Left lung (tissue), 10 donors: ENCODE measurements around the gene INPP5A. TPM values are rescaled to one million over a fixed set of nuclear protein-coding genes. Genes with fewer than 3 reads are reported as not detected.

ENCODE experiments used
- ATAC-seq: fragments of 200-7000 bp; cut with Tn5 transposase; one replicate; pipeline ENCODE4 v1.9.1; 2020; ENCODE audit warnings: moderate library complexity
- DNase-seq, 4 donors: peaks; one replicate each; pipeline ENCODE4 v3.0.0-alpha.2; 2013 to 2020
- H3K27ac ChIP-seq, 2 donors: fragments of 200-600 bp; sonication (generic) in 1 of 2; one replicate each; pipeline versions ENCODE4 v1.5.0 to v1.8.0; 2020 to 2021
- H3K27me3 ChIP-seq, 2 donors: fragments of 200-600 bp; sonication (generic) in 1 of 2; one replicate each; pipeline versions ENCODE4 v1.5.0 to v1.8.0; 2020 to 2021
- H3K36me3 ChIP-seq, 2 donors: fragments of 200-600 bp; sonication (generic) in 1 of 2; one replicate each; pipeline versions ENCODE4 v1.5.0 to v1.8.0; 2020 to 2021
- H3K4me1 ChIP-seq, 2 donors: fragments of 200-600 bp; one replicate each; pipeline ENCODE4 v1.8.0; 2021
- H3K4me3 ChIP-seq, 2 donors: fragments of 200-600 bp; sonication (generic) in 1 of 2; one replicate each; pipeline versions ENCODE4 v1.5.0 to v1.8.0; 2020 to 2021; ENCODE audit warnings: mild to moderate bottlenecking in 1 of 2
- H3K9me3 ChIP-seq, 2 donors: fragments of 200-600 bp; sonication (generic) in 1 of 2; one replicate each; pipeline versions ENCODE4 v1.5.0 to v1.8.0; 2020 to 2021
- intact Hi-C, 2 donors: fragments of 100-400 bp; cut with DNase I; formaldehyde crosslinking; loops; one replicate each; pipeline versions ENCODE4 v1.11.2 to v1.14.2; 2022
- polyA plus RNA-seq, 6 donors: library from polyadenylated mRNA; unstranded; fragments of 120-200 nt; gene quantifications; one replicate each; pipeline ENCODE4 v1.2.1, GENCODE V29; 2013; ENCODE audit not compliant: insufficient read length in 6 of 6
- total RNA-seq, 2 donors: library from RNA; stranded (reverse); fragmentation: NEBNext Ultra II Directional; extraction: Animal tissue kit (Norgen Biotek cat#: 25700); gene quantifications; one replicate each; pipeline ENCODE4 v1.2.1, GENCODE V29; 2021
- TF ChIP-seq, protein P1 (sequence below), 2 donors: fragments of 200-600 bp; sonication (generic) in 1 of 2; IDR thresholded peaks; one replicate each; pipeline versions ENCODE4 v1.5.0 to v1.8.0; 2021; ENCODE audit warnings: antibody characterized with exemption in 2 of 2
- donor health status: DM: no; HTN: yes; CAD: no.
- donor health status: DM: no; HTN: no; CAD: no.

The INPP5A gene
- total and polyA plus RNA-seq, 8 donors, result 32.0 to 44.0 (median 36.8) TPM

DNA sequence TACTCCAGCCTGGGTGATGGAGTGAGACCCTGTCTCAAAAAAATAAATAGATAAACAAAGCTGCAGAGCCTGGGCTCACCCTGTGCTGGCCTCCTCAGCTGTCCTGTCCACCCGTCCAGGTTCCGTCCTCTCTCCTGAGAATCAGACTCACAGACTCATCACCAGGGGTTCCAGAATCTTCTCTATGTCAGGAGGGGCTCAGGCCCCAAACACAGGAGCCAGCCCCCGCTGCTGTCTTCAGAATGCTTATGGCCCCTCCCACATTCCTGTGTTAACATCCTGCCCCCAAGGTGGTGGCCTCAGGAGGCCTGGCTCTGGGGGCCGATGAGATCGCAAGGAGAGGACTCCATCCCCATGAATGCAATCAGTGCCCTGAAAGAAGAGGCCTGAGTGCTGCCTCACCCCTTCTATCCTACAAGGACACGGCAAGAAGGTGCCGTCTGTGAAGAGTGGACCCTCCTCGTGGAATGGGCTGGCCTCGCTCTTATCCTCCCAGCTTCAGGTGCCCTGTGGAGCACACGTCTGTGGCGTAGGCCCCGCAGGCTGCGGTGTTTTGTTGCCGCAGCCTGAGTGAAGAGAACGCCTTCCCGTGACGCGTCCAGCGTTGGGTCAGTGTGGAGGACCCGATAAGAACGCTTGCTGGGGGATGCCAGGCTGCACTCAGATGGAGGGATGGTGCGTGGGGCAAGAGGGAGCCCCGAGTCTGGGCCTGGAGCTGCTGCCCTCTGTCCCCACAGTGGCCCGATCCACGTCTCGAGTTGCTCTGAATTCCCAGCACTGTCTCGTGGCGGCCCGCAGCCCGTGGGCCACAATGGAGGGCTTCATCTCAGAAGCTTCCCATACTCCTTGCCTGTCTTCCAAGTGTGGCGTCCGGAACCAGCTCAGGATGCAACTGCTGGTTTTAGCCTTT lies 77.1 kb downstream of the INPP5A start:
- peaks cover 0 to 12% of the 10 kb centered on the region in 2 donors for H3K4me1 ChIP-seq
- no peak overlapping the region for H3K4me3 ChIP-seq
- H3K9me3 ChIP-seq, result peaks cover 0 to 8% of the 10 kb centered on the region in 2 donors
- H3K27me3 ChIP-seq, result no peaks in the 10 kb centered on the region
- DNase-seq (peak in 1 of 4 donors; percentile 59), ATAC-seq (no peak)
- intact Hi-C loops, result no loop called here
- peaks cover 0 to 16% of the 10 kb centered on the region in 2 donors for H3K36me3 ChIP-seq
- TF ChIP-seq, protein P1, sequence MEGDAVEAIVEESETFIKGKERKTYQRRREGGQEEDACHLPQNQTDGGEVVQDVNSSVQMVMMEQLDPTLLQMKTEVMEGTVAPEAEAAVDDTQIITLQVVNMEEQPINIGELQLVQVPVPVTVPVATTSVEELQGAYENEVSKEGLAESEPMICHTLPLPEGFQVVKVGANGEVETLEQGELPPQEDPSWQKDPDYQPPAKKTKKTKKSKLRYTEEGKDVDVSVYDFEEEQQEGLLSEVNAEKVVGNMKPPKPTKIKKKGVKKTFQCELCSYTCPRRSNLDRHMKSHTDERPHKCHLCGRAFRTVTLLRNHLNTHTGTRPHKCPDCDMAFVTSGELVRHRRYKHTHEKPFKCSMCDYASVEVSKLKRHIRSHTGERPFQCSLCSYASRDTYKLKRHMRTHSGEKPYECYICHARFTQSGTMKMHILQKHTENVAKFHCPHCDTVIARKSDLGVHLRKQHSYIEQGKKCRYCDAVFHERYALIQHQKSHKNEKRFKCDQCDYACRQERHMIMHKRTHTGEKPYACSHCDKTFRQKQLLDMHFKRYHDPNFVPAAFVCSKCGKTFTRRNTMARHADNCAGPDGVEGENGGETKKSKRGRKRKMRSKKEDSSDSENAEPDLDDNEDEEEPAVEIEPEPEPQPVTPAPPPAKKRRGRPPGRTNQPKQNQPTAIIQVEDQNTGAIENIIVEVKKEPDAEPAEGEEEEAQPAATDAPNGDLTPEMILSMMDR (IDR thresholded peaks at IDR 0.05), result no peak
- no peak overlapping the region for H3K27ac ChIP-seq

DNA sequence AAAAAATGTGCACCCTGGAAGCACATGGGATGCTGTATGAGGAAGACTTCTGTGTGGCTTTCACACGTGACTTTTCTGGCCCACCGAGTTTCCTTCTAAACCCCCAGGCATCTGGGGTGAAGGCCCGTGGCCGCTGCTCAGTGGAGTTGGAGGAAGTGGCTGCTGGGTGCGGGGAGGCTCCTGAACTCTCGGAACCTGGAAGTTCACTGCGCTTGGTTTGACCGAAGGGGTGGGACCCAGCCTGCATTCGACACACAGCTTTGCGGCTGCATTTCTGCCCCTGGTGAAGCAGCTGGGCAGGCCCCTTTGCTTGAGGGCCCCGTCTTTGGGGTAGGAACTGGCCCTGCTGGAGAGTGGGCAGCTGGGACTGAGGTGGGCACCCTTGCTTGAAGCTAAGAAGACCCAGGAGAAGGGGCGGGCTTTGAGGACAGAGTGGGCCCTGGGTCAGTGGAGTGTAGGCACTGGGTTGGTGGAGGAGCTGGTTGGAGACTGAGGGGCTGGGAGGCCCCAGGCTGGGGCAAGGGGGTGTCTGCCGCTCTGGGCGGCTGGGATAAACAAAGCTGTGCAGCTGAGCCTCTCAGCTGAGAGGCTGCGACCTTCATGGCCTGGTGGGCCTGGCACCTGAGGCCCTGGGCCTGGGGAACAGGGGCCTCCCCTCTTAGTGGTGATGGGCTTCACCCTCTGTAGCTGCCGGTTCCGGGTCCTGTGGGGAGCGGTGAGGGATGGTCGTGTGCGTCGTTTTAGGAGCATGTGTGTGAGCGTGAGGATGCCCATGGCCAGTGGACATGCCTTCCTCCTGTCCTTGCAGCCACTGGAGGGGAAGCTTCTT lies 78.0 kb downstream of the INPP5A start:
- Histone ChIP-seq H3K4me3 (no peak overlapping the region), H3K36me3 (peaks cover 0 to 16% of the 10 kb centered on the region in 2 donors), H3K27me3 (no peaks in the 10 kb centered on the region), H3K9me3 (peaks cover 0 to 17% of the 10 kb centered on the region in 2 donors), H3K4me1 (peaks cover 0 to 12% of the 10 kb centered on the region in 2 donors), H3K27ac (no peak overlapping the region)
- peak in 1 of 4 donors; percentile 62 for DNase-seq
- no peak for ATAC-seq
- TF ChIP-seq, protein P1 (IDR thresholded peaks at IDR 0.05), result no peak
- intact Hi-C loops, result no loop called here

DNA sequence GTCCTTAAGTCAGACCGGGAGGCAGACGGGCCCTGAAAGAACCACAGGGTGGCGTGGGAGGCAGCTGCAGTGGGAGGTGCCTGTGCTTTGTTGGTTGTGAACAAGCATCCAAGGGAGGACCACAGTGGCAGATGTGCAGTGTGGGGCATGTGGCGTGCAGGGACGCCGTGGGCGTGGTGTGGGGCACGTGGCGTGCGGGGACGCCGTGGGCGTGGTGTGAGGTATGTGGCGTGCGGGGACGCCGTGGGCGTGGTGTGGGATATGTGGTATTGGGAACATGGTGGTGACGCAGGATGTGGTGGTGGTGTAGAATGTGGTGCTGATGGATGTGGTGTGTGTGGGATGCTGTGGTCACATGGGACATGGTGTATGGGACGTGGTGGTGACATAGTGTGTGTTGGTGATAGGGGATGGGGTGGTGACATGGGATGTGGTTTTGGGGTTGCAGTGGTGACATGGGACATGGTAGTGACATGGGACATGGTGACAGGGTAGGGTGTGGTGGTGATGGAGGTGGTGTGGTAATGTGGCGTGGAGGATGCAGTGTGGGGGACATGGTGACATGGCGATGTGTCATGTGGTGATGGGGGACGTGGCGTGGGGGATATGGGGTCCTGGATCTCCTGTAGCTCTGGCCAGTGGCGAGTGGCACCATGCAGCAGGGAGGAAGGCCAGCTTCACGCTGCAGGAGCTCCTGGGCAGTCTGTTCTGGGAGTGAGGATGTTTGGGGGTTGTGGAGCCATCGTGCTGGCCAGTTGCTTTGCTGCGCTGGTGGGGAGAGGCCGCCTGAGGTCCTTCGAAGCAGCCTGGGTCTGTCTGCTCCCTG lies 78.8 kb downstream of the INPP5A start:
- peaks cover 0 to 16% of the 10 kb centered on the region in 2 donors for H3K36me3 ChIP-seq
- H3K27ac ChIP-seq, result no peak overlapping the region
- TF ChIP-seq, protein P1 (IDR thresholded peaks at IDR 0.05), result no peak
- peaks cover 0 to 25% of the 10 kb centered on the region in 2 donors for H3K9me3 ChIP-seq
- ATAC-seq (no peak), DNase-seq (peak in 1 of 4 donors; percentile 49)
- peaks cover 0 to 12% of the 10 kb centered on the region in 2 donors for H3K4me1 ChIP-seq
- intact Hi-C loops, result no loop called here
- no peak overlapping the region for H3K4me3 ChIP-seq
- H3K27me3 ChIP-seq, result no peaks in the 10 kb centered on the region

DNA sequence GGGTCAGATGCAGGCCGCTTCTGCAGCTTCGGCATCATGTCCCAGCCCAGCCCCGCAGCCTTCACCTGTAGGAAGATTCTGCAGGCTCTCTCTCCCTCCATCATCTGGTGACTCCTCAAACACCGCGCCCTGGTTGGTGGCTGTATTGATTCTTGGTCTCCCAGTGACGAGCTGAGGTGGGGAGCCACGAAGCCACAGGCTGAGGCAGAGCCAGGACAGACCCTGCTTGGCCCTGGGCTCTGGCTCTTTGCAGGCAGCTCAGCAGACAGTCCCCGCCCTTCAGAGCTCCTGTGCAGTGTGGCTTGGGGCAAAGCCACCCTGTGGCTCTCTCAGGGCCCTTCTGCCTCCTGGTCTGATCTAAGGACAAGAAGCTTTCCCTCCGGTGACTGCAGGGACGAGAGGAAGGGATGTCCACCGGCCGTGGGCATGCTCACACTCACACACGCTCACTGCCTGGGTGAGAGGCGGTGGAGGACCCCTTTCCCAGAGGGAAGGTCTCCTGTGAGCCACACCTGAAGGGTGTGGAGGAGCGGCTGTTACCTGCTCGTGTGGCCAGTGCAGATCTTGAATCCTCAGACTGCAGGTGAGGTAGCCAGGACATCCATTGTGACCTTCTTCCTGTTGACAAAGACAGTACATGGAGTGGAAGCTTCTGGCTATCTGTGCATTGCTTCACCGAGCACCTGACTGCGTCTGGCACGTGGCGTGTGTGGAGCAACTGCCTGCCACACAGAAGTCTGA lies 79.6 kb downstream of the INPP5A start:
- ATAC-seq, result no peak

More for the DNA sequence above, 79.6 kb downstream of the INPP5A start:
- Histone ChIP-seq H3K27me3 (no peaks in the 10 kb centered on the region), H3K4me3 (no peak overlapping the region), H3K4me1 (peaks cover 0 to 12% of the 10 kb centered on the region in 2 donors), H3K9me3 (peaks cover 0 to 27% of the 10 kb centered on the region in 2 donors), H3K36me3 (peaks cover 0 to 16% of the 10 kb centered on the region in 2 donors), H3K27ac (no peak overlapping the region)
- TF ChIP-seq, protein P1 (IDR thresholded peaks at IDR 0.05), result no peak
- intact Hi-C loops, result no loop called here
- DNase-seq, result peak in 1 of 4 donors; percentile 60
